Activated effector memory CD4-positive, alpha-beta T cell treated with Interleukin-2 at 50 U/mL for 16 hours (primary cell): ENCODE data around the gene PSMC6.
"Not testable (repeated sequence)": the region's sequence is repeated elsewhere in the genome, so short reads cannot be mapped to it uniquely, and the experiment has no call there.

Experiments used
- DNase-seq: peaks from one replicate; pipeline ENCODE4 v3.0.0-alpha.2; 2020

The PSMC6 gene

DNA sequence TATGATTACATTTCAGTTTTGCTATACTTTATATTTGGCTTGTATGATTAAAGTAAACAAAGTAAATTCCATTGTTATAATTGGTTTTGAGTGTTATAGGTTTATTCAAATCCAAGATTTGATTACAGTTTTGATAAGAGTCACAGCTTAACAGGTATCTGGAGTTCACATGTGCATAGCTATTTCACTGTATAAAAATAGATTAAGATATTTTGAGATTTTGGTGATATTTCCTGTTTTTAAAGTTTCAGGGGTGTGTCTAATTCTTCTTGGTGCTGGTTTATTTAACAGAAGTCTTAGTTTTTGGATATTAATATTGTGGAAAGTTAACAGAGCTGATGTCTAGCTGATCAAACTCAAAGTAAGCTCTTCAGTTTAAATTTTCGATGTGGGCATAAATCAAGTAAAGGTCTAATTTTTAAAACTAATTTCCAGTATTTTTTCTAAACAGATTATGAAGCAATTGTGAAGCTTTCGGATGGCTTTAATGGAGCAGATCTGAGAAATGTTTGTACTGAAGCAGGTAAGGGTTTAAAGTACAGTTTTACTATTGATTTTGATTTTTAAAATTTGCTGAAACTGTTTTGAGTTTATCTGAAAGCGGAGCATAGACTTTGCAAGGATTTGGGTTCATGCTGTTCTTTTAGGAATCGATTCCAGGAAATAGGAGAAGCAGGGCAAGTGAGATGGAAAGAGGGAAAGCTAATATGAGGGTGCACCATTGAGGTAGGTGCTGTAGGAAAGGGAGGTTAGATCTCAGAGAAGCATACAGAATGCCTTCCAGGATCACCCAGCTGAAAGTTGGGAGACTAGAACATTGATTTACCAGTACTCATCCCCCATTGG is 16.7 kb downstream of the PSMC6 start:
- no peak for DNase-seq

DNA sequence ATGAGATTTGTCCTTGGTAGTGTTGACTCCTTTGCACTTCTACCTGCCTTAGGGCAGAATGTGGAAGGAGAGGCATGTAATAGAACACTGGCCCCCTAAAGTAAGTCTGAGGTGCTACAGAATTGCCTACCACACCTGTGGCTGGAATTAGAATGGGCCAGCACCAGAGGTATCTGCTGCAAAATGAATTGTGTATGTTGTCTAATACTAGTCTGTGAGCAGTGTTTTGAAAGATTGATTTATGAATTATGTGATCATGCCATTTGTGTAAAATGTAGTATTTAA is 17.3 kb downstream of the PSMC6 start:
- DNase-seq: no peak

DNA sequence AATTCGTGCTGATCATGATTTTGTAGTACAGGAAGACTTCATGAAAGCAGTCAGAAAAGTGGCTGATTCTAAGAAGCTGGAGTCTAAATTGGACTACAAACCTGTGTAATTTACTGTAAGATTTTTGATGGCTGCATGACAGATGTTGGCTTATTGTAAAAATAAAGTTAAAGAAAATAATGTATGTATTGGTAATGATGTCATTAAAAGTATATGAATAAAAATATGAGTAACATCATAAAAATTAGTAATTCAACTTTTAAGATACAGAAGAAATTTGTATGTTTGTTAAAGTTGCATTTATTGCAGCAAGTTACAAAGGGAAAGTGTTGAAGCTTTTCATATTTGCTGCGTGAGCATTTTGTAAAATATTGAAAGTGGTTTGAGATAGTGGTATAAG is 20.5 kb downstream of the PSMC6 start:
- DNase-seq: not testable (repeated sequence)

DNA sequence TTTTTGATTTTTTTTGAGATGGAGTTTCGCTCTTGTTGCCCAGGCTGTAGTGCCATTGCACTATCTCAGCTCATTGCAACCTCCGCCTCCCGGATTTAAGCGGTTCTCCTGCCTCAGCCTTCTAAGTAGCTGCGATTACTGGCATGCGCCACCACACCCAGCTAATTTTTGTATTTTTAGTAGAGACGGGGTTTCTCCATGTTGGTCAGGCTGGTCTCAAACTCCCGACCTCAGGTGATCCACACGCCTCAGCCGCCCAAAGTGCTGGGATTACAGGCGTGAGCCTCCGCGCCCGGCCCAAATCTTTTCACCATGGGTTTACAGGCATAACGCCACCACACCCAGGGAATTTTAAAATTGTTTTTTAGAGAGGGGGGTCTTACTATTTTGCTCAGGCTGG is 22.0 kb downstream of the PSMC6 start:
- not testable (repeated sequence) for DNase-seq

DNA sequence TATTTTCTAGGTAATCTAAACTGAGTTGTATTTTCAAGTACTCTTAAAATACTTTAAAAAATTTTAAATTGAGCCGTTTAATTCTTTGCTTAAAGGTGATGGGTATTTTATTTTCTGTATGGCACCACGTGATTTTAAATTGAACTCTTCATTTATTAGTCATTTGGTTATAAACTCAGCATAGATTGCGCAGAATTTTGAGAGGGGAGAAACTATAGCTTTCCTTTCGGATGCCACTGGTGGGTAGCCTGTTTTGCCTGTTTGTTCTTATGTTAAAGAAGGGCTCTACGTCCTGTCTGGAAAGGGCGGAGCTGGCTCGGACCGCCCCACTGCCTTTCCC is 22.6 kb downstream of the PSMC6 start:
- no peak for DNase-seq

DNA sequence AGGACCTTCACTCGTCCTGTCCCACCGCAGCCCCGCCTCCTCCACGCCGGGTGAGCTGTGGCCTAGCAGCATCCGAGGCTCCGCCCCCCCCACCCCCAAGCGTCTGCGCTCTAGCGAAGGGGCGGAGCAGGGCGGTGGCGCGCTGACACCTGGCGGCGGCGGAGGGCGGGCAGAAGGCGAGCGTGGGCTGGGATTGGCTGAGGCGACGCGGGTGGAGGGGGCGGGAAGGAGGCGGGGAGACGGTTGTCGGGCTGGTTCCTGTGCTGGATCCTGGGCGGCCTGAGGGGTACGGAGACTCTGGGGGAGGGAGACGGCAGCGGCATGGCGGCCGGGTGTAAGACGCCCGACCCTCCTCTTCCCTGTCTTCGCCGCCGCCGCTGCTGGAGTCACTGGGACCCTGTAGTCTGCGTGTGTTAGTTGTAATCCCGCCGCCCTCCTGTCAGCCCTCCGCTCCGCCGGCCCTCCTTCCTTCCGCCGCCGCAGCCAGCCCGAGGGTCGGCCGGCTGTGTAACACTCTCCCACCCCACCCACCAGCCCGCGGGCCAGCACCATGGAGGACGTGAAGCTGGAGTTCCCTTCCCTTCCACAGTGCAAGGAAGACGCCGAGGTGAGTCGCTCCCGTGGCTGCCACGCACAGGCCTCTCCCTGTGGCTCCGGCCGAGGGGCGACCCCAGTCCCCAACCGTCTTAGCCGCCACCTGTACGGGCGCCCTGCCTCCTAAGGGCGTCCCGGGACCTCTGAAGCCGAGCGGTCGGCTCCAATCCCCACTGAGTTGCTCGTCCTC is 23.1 kb downstream of the PSMC6 start, which contains the start of gene STYX:
Gene STYX (plus strand): TSS at position 242 of the 784 bp plus-strand sequence. CDS start 309 bp downstream, at position 551.
- peak; percentile 98 for DNase-seq

DNA sequence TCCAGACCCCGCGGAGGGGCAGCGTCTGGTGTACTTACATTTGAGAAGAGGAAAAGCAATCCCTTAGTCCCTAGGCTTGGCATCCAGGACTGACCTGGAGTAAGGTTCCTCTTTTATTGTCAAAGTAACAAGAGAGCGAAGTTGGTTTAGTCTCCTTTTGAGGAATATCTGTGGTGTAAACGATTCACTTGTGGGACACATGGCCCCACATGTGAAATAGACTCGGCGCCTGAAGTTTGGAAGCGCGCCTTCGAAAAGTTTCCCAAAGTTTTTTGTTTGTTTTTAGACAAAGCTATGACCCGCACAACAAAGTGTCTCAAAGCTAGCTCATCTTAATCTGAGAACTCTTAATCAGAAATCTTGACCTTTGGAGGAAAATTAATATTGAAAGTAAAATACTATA is 23.7 kb downstream of the PSMC6 start:
- DNase-seq: no peak

DNA sequence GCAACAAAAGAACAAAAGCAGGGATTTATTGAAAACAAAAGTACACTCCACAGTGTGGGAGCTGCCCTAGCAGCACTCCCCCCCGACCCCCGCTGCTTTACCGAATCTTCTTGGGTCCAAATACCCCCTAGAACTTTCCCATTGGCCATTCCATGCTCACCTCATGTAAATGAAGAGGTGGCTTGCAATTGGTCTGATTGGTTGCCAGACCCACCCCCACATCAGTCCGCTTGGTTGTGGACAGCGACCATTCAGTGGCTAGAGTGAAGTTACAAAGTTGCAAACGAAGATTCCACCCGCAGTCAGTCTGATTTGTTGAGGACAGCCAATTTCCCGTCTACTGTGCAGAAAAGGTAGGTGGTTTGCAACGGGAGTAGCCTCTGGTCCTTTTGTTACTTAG is 26.8 kb downstream of the PSMC6 start:
- DNase-seq: no peak

DNA sequence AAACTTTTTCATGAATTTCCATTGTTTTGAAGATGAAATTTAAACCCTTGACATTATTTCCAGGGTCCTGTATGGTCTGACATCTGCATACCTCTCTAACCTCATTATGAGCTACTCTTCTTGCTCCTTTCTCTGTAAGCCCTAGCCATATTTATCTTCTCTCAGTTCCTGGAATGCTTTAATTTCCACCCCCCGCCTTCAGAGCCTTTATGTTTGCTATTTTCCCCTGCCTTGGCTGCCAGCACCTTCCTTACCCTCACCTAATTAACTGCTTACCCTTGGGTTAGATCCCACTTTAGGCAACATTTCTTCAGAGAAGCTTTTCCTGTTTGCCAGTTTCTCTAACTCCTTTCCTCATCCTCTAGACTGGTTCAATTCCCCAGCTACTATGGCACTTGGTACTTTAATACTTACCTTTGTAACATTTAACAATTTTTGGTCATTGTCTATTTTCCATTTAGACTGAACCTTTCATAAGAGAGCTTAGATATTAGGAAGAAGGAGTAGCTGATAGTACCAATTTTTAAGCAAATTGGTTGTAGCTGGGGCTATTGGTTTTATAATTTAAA is 29.0 kb downstream of the PSMC6 start:
- no peak for DNase-seq

DNA sequence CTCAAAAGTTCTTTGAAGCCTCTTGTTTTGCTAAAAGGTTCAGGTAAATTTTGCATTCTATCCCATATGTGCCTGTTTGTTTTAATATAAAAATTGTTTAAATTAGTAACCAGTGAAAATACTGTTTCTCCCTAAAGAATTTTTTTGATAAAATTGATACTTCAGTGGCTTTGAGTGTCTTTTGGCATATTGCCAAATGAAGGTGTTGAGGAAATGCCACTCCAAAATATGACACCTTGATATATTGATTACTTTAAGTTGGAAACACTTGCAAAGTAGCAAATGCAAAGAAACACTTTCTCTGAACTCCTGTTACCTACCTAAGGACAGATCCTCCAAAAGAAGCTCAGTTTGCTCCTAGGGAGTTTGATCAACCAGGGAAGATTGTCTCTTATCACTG is 31.4 kb downstream of the PSMC6 start:
- no peak for DNase-seq

DNA sequence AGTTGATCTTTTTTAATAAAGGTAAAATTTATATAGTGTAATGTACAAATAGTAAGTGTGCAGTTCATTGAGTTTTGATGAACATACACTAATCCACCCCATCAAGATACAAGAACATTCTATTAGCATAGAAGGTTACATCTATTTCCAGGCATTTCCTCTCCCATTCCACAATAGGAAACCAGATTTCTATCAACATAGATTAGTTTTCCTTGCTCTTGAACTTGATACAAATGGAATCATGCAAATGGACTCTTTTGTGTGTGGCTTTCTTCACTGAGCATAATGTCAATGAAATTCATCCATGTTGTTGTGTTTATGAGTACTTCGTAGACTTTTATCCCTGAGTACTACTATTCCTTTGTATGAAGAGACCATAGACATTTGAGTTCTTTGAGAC is 33.8 kb downstream of the PSMC6 start:
- no peak for DNase-seq

DNA sequence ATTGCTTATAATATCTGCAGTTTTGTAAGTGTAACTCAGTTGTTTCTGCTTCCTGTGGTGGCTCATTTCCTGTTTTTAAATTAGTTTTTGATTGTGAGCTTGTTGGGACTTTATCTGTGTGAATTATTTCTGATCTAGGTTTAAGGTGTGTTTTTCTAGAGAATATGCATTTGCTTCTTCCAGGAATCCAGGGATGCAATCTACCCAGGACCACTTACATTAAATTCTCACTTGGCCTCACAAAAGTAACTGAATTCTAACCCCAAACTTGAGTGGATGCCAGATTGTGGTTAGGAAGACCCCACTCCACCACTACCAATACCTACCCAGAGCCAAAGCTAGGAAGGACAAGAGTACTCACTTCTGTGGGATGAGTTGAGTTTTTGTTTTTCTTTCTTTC is 34.9 kb downstream of the PSMC6 start:
- DNase-seq: no peak

DNA sequence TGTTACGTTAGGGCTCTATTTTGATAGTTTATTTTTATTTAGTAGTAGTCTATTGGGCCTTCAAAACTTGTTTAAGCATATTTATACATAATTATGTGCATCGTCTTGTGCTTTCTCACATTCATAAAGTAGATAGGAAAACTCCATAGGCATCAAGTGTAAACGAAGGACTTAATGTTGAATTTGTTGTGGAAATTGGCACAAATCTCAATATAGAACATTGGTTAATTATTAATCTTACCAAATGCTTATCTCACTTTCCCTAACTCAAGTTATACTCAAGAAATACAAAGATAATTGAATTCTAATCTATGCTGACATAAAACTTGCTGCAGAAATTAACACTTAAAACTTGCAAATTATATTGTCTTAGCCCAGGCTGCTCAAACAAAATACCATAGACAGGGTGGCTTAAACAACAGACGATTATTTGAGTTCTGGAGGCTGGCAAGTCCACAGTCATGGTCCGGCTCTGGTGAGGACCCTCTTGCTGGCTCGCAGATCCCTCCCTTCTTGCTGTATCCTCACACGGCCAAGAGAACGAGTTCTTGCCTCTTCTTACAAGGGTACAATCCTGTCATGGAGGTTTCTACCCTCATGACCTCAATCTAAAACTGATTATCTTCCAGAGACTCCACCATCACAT is 41.8 kb downstream of the PSMC6 start:
- no peak for DNase-seq

DNA sequence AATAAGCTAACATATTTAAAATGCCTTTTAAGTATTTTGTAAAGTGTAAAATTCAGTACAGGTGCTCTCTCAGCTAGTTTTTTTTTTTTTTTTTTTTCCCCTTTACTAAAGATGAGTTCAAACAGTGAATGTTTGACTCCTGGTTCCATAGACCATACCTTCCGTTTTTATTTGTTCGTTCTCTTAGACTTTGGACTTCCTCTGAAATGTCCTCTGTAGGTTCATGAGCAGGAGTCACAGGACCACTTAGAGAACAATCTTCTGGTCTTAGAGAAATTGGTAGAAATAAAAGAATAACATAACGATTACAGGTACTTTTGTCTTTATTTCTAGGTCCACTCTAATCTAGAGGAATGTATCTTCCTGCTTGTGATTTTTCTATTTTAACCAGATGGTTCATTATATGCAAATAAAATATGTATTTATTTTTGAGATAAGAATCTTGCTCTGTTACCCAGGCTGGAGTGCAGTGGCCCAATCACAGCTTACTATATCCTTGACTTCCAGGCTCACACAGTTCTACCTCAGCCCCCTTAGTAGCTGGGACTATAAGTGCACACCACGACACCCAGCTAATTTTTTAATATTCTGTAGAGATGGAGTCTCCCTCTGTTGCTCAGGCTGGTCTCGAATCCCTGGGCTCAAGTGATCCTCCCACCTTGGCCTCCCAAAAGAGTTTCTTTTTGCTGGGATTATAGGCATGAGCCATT is 48.8 kb downstream of the PSMC6 start:
- DNase-seq: no peak

DNA sequence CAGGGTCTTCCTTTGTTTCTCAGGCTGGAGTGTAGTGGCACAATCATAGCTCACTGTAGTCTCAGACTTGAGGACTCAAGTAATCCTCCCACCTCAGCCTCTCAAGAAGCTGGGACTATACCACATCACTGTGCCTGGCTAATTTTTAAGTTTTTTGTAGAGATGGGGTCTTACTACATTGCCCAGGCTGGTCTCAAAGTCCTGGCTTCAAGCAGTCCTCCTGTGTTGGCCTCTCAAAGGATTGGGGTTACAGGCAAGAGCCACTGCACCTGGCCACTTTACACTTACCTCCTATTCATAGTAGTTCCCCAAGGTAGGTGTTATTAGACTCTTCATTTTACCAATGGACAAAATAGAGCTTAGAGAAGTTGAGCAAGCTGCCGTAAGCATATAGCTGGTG is 52.1 kb downstream of the PSMC6 start:
- DNase-seq: no peak

DNA sequence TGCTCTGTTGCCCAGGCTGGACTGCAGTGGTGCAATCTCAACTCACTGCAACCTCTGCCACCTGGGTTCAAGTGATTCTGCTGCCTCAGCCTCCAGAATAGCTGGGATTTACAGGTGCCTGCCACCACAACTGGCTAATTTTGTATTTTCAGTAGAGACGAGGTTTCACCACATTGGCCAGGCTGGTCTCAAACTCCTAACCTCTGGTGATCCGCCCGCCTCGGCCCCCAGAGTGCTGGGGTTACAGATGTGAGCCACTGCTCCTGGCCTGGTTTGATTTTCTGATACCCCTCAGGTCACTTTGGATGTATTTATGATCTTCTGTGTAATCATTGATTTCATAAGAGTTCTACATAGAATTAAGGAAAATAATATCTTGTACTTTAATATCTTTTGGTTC is 55.9 kb downstream of the PSMC6 start:
- DNase-seq: not testable (repeated sequence)

DNA sequence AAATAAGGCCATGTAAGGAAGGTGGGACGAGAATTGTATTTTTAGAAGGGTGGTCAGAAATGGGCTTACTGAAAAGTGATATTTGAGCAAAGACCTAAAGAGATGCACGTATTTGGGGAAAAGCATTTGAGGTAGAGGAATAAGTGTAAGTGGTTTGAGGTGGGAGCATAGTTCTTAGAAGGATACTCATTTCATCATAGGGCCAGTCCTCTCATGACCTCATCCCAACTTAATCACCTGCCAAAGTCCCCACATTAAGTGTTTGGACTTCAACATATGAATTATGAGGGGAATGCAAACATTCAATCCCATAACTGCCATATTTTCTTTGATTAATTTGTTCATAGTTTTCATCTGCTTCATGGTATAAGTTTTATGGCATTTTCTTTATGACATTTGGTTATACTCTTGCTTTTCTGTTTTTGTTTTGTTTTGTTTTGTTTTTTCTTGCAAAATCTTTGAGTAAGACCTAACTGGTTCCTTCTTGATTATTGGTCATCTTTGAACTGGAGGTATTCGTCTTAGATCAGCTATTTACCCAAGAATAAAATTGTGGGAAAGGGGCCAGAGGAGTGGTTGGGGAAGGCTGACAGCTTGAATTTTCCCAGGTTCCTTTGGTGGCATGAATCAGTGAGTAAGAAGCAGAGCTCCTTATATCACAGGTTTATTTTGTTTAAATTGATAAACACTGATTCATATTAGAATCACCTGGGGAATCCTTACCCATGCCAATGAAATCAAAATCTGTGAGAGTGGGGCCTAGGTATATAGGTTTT is 60.2 kb downstream of the PSMC6 start:
- DNase-seq: no peak

DNA sequence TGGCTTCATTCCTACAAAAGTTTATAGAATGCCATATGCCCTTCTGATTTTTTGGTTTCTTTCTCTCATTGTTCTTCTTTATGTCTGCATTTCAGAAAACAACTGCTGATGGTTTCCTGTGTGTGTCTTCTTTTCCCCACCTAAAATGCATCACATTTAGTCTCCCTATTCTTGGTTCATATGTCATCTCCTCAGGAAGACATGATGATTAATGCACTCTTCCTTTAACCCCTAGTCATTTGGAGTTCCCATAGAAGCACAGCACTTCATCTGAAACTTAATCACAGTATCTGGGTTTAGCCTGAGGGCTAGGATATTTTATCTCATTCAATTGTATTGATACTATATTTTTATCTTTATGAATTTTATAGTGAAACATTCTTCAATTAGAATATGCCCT is 62.9 kb downstream of the PSMC6 start:
- DNase-seq: no peak

DNA sequence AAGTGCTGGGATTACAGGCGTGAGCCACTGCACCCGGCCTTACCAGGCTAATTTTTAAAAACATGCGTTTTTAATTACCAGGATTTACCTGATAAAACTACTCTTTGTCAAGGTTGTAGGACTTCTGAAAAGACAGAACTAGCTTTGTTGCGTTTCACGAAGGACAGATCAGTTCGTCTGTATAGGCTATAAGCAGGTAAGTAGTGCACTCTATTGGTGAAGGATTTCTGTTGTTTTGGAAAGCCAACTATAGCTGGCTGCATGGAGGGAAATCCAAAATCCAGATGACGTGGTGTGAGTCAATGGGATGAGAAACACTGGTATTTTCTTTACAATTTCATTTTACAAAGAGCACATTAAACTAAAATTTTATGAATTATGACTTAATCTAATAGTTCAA is 69.8 kb downstream of the PSMC6 start:
- DNase-seq: no peak
